Measurements from ENCODE around the gene PLXNA4.

GRCh38 chr7:132326878-132327589 is 249.2 kb downstream of the PLXNA4 start:
- TF ChIP-seq EZH2phosphoT487 (IDR thresholded peaks at IDR 0.05; ENCODE audit: borderline replicate concordance, low read length) (no peak), CTCF (IDR thresholded peaks at IDR 0.05; ENCODE audit: low read depth, low read length, poor library complexity, severe bottlenecking) (no peak)

Data from DOHH2 (cell line).